ENCODE results near the gene RFLNA. TPM values are rescaled to one million over a fixed set of nuclear protein-coding genes. Genes with fewer than 3 reads are reported as not detected.

Gene RFLNA
- total and polyA plus RNA-seq, 2 donors (not counting 1 experiment from before 2014, with no cell fraction given) = 0.03 TPM; not detected in 1

- Histone ChIP-seq H3K27ac (ENCODE audit: insufficient read depth, low read length) (no peak overlapping the region), H3K36me3 (ENCODE audit: control insufficient read depth, insufficient read depth, low read length) (no peaks in the 10 kb centered on the region), H3K9me3 (ENCODE audit: control insufficient read depth, insufficient read depth, low read depth, low read length) (no peaks in the 10 kb centered on the region), H3K4me3 (replicated peaks in 1 of 4; ENCODE audit: control extremely low read depth in 1 of 4, insufficient read depth in 1 of 4, low read depth in 3 of 4, low read length in 4 of 4) (no peak overlapping the region), H3K79me2 (ENCODE audit: control insufficient read depth, insufficient read depth, low read length) (no peaks in the 10 kb centered on the region), H3K27me3 (ENCODE audit: control insufficient read depth, insufficient read depth, low read length) (peaks cover 19% of the 10 kb centered on the region), H3K9ac (ENCODE audit: insufficient read depth, low read length) (no peak overlapping the region), H3K4me2 (ENCODE audit: extremely low read depth, insufficient read depth, low read length) (no peak overlapping the region), H2AFZ (ENCODE audit: low read length) (no peak overlapping the region), H4K20me1 (ENCODE audit: control insufficient read depth, extremely low read depth, insufficient read depth, low read length) (no peaks in the 10 kb centered on the region), H3K4me1 (ENCODE audit: control insufficient read depth, extremely low read depth, insufficient read depth, low read length) (no peaks in the 10 kb centered on the region)
- DNase-seq (ENCODE audit: low read depth in 2 of 2) = no peak
- TF ChIP-seq CTCF (conservative IDR thresholded peaks at IDR 0.05 in 1 of 2, IDR thresholded peaks at IDR 0.05 in 1 of 2; ENCODE audit: low read depth in 1 of 2, low read length in 2 of 2) (no peak), EZH2 (IDR thresholded peaks at IDR 0.05; ENCODE audit: low read length, missing control alignments) (peak; percentile 72)
Measured at GRCh38 chr12:124295431-124296058, 652 bp downstream of the RFLNA start.

GRCh38 chr12:124296295-124296915 is 1.5 kb downstream of the RFLNA start:
- no peaks in the 10 kb centered on the region for H4K20me1 ChIP-seq (ENCODE audit: control insufficient read depth, extremely low read depth, insufficient read depth, low read length)
- H3K4me3 ChIP-seq (replicated peaks in 1 of 4; ENCODE audit: control extremely low read depth in 1 of 4, insufficient read depth in 1 of 4, low read depth in 3 of 4, low read length in 4 of 4) = no peak overlapping the region
- no peak overlapping the region for H3K27ac ChIP-seq (ENCODE audit: insufficient read depth, low read length)
- no peak for DNase-seq (ENCODE audit: low read depth in 2 of 2)
- peaks cover 19% of the 10 kb centered on the region for H3K27me3 ChIP-seq (ENCODE audit: control insufficient read depth, insufficient read depth, low read length)
- H3K36me3 ChIP-seq (ENCODE audit: control insufficient read depth, insufficient read depth, low read length) = no peaks in the 10 kb centered on the region
- H2AFZ ChIP-seq (ENCODE audit: low read length) = no peak overlapping the region
- no peaks in the 10 kb centered on the region for H3K4me1 ChIP-seq (ENCODE audit: control insufficient read depth, extremely low read depth, insufficient read depth, low read length)
- no peaks in the 10 kb centered on the region for H3K9me3 ChIP-seq (ENCODE audit: control insufficient read depth, insufficient read depth, low read depth, low read length)
- H3K79me2 ChIP-seq (ENCODE audit: control insufficient read depth, insufficient read depth, low read length) = no peaks in the 10 kb centered on the region
- TF ChIP-seq CTCF (conservative IDR thresholded peaks at IDR 0.05 in 1 of 2, IDR thresholded peaks at IDR 0.05 in 1 of 2; ENCODE audit: low read depth in 1 of 2, low read length in 2 of 2) = no peak
- peak; percentile 52 for TF ChIP-seq EZH2 (IDR thresholded peaks at IDR 0.05; ENCODE audit: low read length, missing control alignments)
- H3K4me2 ChIP-seq (ENCODE audit: extremely low read depth, insufficient read depth, low read length) = no peak overlapping the region
- H3K9ac ChIP-seq (ENCODE audit: insufficient read depth, low read length) = no peak overlapping the region

GRCh38 chr12:124296916-124297351 is 2.0 kb downstream of the RFLNA start:
- Histone ChIP-seq H4K20me1 (ENCODE audit: control insufficient read depth, extremely low read depth, insufficient read depth, low read length) (no peaks in the 10 kb centered on the region), H3K36me3 (ENCODE audit: control insufficient read depth, insufficient read depth, low read length) (no peaks in the 10 kb centered on the region), H3K27ac (ENCODE audit: insufficient read depth, low read length) (no peak overlapping the region), H3K4me3 (replicated peaks in 1 of 4; ENCODE audit: control extremely low read depth in 1 of 4, insufficient read depth in 1 of 4, low read depth in 3 of 4, low read length in 4 of 4) (no peak overlapping the region), H3K4me2 (ENCODE audit: extremely low read depth, insufficient read depth, low read length) (no peak overlapping the region), H3K9me3 (ENCODE audit: control insufficient read depth, insufficient read depth, low read depth, low read length) (no peaks in the 10 kb centered on the region), H3K79me2 (ENCODE audit: control insufficient read depth, insufficient read depth, low read length) (no peaks in the 10 kb centered on the region), H2AFZ (ENCODE audit: low read length) (no peak overlapping the region), H3K27me3 (ENCODE audit: control insufficient read depth, insufficient read depth, low read length) (peaks cover 19% of the 10 kb centered on the region), H3K9ac (ENCODE audit: insufficient read depth, low read length) (no peak overlapping the region), H3K4me1 (ENCODE audit: control insufficient read depth, extremely low read depth, insufficient read depth, low read length) (no peaks in the 10 kb centered on the region)
- no peak for DNase-seq (ENCODE audit: low read depth in 2 of 2)
- TF ChIP-seq EZH2 (IDR thresholded peaks at IDR 0.05; ENCODE audit: low read length, missing control alignments) = peak; percentile 52
- TF ChIP-seq CTCF (conservative IDR thresholded peaks at IDR 0.05 in 1 of 2, IDR thresholded peaks at IDR 0.05 in 1 of 2; ENCODE audit: low read depth in 1 of 2, low read length in 2 of 2) = no peak
